Endometrium (tissue), 2 donors: ENCODE data around the gene ATP1A1.

Source experiments
- FAIRE-seq: peaks from 2 replicates; lab custom pipeline; 2012; peaks lifted over from hg19 to GRCh38; lab: Jason Lieb, UNC
- donor health status: control.
- donor health status: control.

ATP1A1 gene

DNA sequence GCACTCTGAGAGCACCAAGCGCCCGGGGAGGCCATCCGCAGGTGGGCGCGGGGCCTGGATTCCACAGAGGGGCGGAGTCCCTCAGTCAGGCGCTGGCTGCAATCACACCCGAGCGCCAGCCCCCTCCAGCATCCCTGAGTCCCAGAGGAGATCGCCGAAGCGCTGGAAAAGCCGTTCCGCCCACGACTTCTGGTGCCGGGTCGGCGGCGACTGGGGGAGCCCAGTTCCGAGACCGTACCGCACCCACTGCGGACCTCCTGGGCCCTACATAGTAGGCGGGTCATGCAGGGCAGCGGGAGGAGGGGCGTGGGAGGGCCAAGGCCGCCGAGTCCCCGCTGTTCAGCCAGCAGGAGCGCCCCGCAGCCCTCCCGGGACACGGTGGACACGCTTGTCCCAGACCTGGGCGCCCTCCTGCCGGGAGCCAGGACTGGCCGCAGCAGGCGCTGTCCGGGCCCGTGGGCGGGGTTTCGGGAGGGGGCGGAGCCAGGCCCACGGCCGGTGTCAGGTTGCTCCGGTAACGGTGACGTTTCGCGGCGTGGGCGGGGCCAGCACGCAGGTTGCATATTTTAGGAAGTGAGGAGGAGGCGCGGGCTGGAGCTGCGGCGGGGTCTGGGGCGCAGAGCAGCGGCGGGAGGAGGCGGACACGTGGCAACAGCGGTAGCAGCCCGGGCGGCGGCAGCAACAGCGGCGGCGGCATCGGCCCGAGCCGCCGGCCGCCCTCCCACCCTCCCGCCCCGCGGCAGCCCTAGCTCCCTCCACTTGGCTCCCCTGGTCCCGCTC is at the start of gene ATP1A1:
TSS of gene ATP1A1 (plus strand) at position 594 of the 780 bp plus-strand sequence. CDS start 268 bp downstream, outside the sequence.
- FAIRE-seq, result no peak

GRCh38 chr1:116323491-116323890 is 49.6 kb upstream of the ATP1A1 start:
- no peak for FAIRE-seq

GRCh38 chr1:116324411-116324810 is 48.6 kb upstream of the ATP1A1 start:
- no peak for FAIRE-seq

- FAIRE-seq, result no peak
Observed at GRCh38 chr1:116325104-116325503, 47.9 kb upstream of the ATP1A1 start.

- no peak for FAIRE-seq
Observed at GRCh38 chr1:116325922-116326321, 47.1 kb upstream of the ATP1A1 start.

DNA sequence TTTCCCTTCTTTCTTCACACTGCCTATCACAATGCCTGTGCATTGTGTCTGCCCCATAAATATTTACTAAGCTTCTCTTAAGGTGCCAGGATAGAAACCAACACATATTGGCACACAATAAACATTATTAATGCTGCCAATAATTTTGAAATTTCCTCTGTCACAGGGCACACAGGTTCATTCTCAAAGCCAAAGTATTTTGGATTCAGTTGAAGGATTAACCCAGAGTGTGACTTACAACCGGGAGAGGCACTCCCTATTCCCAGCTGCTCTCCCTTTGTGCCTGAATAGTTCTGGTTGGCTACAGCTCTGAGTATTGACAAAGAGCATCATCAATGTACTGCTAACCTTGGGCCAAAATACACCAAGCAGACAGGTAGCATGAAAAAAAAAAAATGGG is 46.6 kb upstream of the ATP1A1 start:
- no peak for FAIRE-seq

DNA sequence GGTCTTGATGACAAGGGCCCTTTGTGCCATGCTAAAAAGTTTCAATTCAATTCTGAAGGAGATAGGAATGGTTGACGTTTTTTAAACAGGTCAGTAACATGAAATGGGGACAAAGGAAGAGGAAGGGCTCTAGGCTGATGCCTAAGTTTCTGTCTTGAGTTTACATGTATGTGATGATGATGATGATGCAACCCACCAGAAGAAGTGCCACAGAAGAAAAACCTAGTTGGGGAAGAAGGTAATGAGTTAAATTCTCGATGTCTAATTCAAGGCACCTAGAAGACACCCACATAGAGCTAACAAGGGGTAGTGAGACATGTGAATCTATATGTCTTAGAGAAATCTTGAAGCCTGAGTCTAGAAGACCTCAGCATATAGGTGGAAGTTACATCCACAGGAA is 44.4 kb upstream of the ATP1A1 start:
- no peak for FAIRE-seq

DNA sequence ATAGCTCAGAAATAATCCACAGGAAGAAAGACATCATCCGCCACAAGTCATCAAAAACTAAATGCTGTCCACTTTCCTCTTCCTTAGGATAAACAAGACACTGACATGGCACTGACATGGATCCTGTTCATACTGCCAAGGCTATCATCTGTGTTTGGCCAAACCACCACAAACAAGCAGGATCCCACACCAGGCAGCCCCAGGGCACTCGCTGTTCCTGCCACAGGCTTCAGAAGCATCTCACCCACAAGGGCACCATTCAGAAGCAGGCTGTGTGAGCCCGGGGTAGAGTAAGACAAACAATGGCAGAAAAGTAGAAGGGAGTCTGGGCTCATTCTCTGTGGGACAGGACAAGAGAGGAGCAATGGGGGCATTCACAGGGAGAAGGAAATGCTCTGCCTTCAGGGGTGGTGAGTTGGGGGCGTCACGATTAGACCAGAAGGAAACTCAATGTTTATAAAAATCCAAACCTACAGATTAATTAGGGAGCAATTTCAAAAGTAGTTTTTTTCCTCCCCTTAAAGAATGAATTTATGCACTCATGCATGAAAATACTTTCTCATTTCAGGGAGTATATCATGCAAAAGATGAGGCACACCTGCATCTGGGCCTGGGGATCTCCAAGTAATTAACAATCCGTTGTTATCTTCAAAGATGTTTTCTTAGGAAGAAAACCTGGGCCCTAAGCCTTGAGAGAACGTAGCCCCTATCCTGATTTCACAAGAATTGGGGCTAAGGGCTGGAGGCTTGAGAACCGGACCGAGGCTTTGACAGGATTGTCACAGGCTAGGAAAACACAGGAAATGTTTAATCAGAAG is 43.3 kb upstream of the ATP1A1 start:
- FAIRE-seq, result no peak

- no peak for FAIRE-seq
Observed at GRCh38 chr1:116330342-116330652, 42.7 kb upstream of the ATP1A1 start.

DNA sequence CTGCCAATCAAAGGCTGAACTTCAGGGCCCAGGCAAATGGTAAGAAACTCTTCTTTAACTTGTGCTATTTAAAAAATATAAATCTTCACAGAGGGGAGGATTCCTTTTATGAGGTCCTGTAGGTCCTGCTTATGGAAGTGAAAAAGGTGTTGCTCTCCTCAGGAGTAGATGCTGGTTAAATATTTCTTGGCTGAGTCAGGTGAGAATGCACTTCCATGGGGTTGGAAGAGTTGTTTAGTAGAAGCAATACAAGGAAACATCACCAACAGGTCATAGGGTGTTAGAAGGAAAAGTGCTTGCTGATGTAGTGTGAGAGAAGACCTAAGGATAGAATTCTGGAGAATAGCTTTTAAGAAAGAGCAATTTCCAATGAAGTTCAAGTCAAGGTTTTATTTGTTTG is 42.2 kb upstream of the ATP1A1 start:
- no peak for FAIRE-seq

DNA sequence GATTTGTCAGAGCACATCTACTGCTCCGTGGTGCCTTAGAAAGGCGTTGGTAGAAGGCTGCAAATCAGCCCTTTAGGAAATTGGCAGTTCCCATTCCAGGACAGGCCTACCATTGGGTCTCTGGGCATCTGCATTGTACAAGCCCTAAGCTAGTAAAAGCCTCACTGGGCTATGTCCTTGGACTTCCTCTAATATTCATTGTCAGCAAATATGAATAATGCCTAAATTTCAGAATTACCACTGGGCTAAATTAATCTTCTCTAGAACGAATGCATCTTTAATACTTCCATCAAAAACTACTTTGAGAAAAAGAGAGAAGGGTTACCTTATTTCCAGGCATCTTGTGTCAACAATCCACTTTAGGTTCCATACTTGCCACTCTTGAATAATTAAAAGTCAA is 41.5 kb upstream of the ATP1A1 start:
- no peak for FAIRE-seq

GRCh38 chr1:116332451-116332850 is 40.6 kb upstream of the ATP1A1 start:
- FAIRE-seq, result no peak

- no peak for FAIRE-seq
Observed at GRCh38 chr1:116333171-116334014, 39.7 kb upstream of the ATP1A1 start.

GRCh38 chr1:116334015-116334547 is 39.0 kb upstream of the ATP1A1 start:
- FAIRE-seq, result no peak

DNA sequence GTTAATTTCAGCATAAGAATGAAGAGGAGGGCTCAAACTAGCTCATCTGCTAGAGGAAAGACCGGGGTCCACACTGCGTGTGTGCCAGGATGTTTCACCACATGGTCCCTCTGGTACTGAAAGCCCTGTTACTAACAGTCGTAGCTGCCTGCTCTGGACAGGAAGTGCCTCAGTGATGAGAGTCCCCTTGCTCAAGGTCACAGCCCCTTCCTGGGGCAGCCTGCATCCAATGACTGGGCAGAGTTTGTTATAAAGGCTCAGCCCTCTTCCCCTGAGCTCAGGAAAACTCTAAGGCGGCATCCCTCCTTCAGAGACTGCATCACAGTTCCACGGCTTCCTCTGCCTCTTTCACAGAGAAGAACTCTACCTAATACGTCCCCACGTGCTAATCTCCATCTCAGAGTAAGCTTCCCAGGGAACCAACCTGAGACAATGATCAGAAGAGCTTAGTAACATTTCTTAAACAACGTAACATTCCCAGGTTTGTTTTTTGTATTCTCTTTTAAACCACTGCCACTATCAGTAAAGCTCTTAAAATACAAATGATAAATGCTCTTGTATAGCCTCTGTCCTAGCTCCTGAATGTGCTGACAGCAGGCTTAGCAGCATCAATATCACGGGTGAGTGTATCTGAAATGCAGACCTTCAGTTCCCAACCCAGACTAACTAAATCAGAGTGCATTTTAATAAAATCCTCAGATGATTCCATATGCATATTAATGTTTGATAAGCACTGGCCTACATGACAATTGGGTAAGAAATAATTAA is 38.0 kb upstream of the ATP1A1 start:
- FAIRE-seq, result no peak

DNA sequence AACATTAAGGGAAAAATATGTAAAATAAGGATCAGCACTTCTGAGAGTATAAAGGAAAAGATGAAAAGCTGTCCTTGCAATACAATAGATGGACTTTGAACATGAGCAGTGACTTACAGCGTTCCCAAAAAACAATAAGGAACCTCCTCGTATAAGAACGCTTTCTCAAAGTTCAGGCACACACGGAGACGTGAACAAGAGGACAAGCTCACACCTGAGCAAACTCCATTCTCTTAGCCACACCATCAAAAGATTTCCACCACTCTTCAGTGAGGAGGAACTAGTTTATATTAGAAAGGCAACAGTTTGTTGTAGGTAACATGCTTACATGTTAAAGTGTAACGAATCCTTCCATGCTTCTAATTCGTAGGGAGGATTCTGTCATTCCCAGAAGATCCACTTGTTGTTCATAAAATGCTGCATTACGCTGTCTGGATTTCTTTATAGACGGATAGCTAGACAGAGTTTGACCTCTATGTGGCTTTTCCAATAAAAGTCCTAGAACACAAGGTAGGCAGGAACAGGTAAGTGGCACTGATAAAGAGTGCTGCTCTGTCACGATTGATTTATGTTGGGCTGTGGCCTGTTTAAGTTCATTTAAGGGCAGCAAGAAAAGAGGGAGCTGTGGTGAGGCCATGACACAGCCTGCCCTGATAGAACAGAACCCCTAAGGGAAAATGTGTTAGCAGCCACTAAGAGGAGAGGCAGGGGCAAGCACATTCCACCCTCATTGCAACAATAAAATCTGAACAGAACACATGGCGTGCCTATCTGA is 37.0 kb upstream of the ATP1A1 start:
- no peak for FAIRE-seq

DNA sequence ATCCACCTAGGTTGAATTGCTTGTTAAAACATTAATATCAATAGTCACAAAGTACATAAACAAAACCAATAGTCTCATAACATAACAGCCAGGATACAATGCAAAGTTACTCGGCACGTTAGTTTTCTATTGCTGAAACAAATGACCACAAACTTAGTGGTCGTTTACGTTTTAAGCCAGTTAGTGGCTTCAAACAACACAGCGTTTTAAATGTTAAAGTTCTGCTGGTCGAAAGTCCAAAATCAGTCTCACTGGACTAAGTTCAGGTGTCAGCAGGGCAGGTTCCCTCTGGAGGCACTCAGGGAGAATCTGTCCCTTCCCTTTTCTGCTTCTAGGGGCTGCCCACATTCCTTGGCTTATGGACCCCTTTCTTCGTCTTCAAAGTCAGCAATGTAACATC is 35.6 kb upstream of the ATP1A1 start:
- no peak for FAIRE-seq

- no peak for FAIRE-seq
Observed at GRCh38 chr1:116338400-116338799, 34.6 kb upstream of the ATP1A1 start.

- no peak for FAIRE-seq
Observed at GRCh38 chr1:116340506-116341231, 32.4 kb upstream of the ATP1A1 start.

GRCh38 chr1:116343019-116343418 is 30.0 kb upstream of the ATP1A1 start:
- no peak for FAIRE-seq
